Activated naive CD8-positive, alpha-beta T cell treated with anti-CD3 and anti-CD28 coated beads, Interleukin-2, amount 10 ng/mL, durations not matched to agents 7 days and 5 days (primary cell): Measurements from ENCODE around the gene PCDHGA1. TPM values are rescaled to one million over a fixed set of nuclear protein-coding genes. Genes with fewer than 3 reads are reported as not detected.
A peak's percentile ranks its signal among the peaks of the same experiment; 100 is the strongest.

Experiments used
- ATAC-seq: fragments of 150-1000 bp; cut with Tn5 transposase; one replicate; pipeline ENCODE4 v1.10.0; 2021; ENCODE audit warnings: low read depth, moderate library complexity
- POLR2A ChIA-PET: fragments of 350-600 bp; sonication (Branson Sonifier 250); formaldehyde crosslinking; loops from one replicate; lab custom pipeline; 2021; ENCODE audit warnings: antibody characterized with exemption; lab: Charles Lee
- DNase-seq: peaks from one replicate; pipeline ENCODE4 v3.0.0; 2021
- H3K27ac Mint-ChIP-seq: one replicate; pipeline ENCODE4 v1.8.0; 2022; ENCODE audit warnings: mild to moderate bottlenecking, mixed read lengths
- H3K27me3 Mint-ChIP-seq: one replicate; pipeline ENCODE4 v1.8.0; 2022; ENCODE audit warnings: mild to moderate bottlenecking, moderate library complexity, mixed read lengths
- H3K36me3 Mint-ChIP-seq: one replicate; pipeline ENCODE4 v1.8.0; 2021; ENCODE audit warnings: mild to moderate bottlenecking, mixed read lengths
- H3K4me1 Mint-ChIP-seq: one replicate; pipeline ENCODE4 v1.8.0; 2021; ENCODE audit warnings: mixed read lengths
- H3K4me3 Mint-ChIP-seq: one replicate; pipeline ENCODE4 v1.8.0; 2022; ENCODE audit warnings: mild to moderate bottlenecking, moderate library complexity, mixed read lengths
- H3K9me3 Mint-ChIP-seq: one replicate; pipeline ENCODE4 v1.8.0; 2021; ENCODE audit warnings: mixed read lengths
- total RNA-seq, 2 experiments: library from RNA; stranded (reverse); gene quantifications; one replicate each; pipeline ENCODE4 v1.2.3, GENCODE V29; 2021

Gene PCDHGA1
- total RNA-seq, 2 experiments from 2014 or later = 0.11 to 0.31 TPM

DNA sequence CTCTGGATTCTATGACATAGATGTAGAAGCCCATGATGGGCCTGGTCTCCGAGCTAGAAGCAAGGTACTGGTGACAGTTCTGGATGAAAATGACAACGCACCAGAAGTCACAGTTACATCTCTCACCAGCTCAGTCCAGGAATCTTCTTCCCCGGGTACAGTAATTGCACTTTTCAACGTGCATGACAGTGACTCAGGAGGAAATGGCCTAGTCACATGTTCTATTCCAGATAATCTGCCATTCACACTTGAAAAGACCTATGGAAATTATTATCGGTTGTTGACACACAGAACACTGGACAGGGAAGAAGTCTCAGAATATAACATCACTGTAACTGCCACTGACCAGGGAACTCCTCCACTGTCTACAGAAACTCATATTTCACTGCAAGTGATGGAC lies 25.8 kb downstream of the PCDHGA1 start:
- POLR2A ChIA-PET = no interaction called here
- no peak overlapping the region for H3K27ac Mint-ChIP-seq
- H3K36me3 Mint-ChIP-seq = peaks cover 4% of the 10 kb centered on the region
- peaks cover 1% of the 10 kb centered on the region for H3K4me1 Mint-ChIP-seq
- ATAC-seq = no peak
- DNase-seq = no peak
- H3K9me3 Mint-ChIP-seq = peaks cover 19% of the 10 kb centered on the region
- H3K27me3 Mint-ChIP-seq = peaks cover 49% of the 10 kb centered on the region
- no peak overlapping the region for H3K4me3 Mint-ChIP-seq

DNA sequence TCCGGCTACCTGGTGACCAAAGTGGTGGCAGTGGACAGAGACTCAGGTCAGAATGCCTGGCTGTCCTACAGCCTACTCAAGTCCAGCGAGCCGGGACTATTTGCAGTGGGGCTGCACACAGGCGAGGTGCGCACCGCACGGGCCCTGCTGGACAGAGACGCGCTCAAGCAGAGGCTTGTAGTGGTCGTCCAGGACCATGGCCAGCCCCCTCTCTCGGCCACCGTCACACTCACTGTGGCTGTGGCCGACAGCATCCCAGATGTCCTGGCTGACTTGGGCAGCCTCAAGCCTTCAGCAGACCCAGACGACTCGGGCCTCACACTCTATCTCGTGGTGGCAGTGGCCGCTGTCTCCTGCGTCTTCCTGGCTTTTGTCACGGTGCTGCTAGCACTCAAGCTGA lies 26.6 kb downstream of the PCDHGA1 start:
- H3K4me3 Mint-ChIP-seq = no peak overlapping the region

DNA sequence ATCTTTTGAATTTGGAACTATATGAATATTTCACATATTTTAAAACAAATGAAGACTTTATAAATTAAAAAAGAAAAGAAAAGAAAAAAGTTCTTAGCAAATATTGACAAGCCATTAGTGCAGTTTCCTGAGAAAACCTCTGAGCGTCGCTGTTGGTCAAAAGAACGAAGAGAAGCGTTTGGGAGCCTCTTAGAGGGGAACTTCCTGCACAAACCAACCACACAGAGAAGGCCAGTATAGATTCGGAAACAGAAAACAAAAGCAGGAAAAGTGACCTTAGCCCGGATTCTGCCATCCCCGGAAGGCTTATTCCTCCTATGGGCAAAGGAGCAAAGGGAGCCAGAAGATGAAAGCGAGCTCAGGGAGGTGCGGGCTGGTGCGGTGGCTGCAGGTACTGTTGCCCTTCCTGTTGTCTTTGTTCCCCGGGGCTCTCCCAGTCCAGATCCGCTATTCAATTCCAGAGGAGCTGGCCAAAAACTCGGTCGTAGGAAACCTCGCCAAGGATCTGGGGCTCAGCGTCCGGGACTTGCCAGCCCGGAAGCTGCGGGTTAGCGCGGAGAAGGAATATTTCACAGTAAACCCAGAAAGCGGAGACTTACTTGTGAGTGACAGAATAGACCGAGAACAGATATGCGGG lies 29.6 kb downstream of the PCDHGA1 start, which contains the start of gene PCDHGB2:
Gene PCDHGB2 (plus strand): TSS at position 205 of the 637 bp plus-strand sequence. CDS start 142 bp downstream, at position 347.
- Mint-ChIP-seq H3K9me3 (peaks cover 28% of the 10 kb centered on the region), H3K4me1 (peaks cover 1% of the 10 kb centered on the region), H3K4me3 (peak within 1 kb of the TSS; percentile 83), H3K27ac (peak within 1 kb of the TSS; percentile 51), H3K27me3 (peaks cover 59% of the 10 kb centered on the region), H3K36me3 (peaks cover 11% of the 10 kb centered on the region)
- POLR2A ChIA-PET = no interaction called here
- no peak for ATAC-seq
- DNase-seq = no peak

More for the DNA sequence above, 26.6 kb downstream of the PCDHGA1 start:
- no peak overlapping the region for H3K27ac Mint-ChIP-seq
- H3K36me3 Mint-ChIP-seq = peaks cover 7% of the 10 kb centered on the region
- peaks cover 1% of the 10 kb centered on the region for H3K4me1 Mint-ChIP-seq
- DNase-seq = no peak
- H3K27me3 Mint-ChIP-seq = peaks cover 53% of the 10 kb centered on the region
- POLR2A ChIA-PET = no interaction called here
- peaks cover 22% of the 10 kb centered on the region for H3K9me3 Mint-ChIP-seq
- ATAC-seq = no peak

DNA sequence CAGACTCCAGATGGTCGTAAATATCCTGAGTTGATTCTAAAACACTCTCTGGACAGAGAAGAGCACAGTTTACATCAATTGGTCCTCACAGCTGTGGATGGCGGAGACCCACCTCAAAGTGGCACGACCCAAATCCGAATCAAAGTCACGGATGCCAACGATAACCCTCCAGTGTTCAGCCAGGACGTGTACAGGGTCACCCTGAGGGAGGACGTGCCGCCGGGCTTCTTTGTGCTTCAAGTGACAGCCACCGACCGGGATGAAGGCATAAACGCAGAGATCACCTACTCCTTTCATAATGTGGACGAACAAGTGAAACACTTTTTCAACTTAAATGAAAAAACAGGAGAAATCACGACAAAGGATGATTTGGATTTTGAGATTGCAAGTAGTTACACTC lies 30.4 kb downstream of the PCDHGA1 start:
- no peak overlapping the region for H3K27ac Mint-ChIP-seq
- H3K27me3 Mint-ChIP-seq = peaks cover 64% of the 10 kb centered on the region
- POLR2A ChIA-PET = no interaction called here
- peaks cover 34% of the 10 kb centered on the region for H3K9me3 Mint-ChIP-seq
- ATAC-seq (no peak), DNase-seq (no peak)
- peaks cover 16% of the 10 kb centered on the region for H3K36me3 Mint-ChIP-seq
- no peak overlapping the region for H3K4me3 Mint-ChIP-seq
- peaks cover 1% of the 10 kb centered on the region for H3K4me1 Mint-ChIP-seq

GRCh38 chr5:141362719-141363118 lies 32.4 kb downstream of the PCDHGA1 start:
- peaks cover 28% of the 10 kb centered on the region for H3K9me3 Mint-ChIP-seq
- H3K4me1 Mint-ChIP-seq = peaks cover 1% of the 10 kb centered on the region
- no peak for DNase-seq
- peaks cover 18% of the 10 kb centered on the region for H3K36me3 Mint-ChIP-seq
- no peak overlapping the region for H3K4me3 Mint-ChIP-seq
- peaks cover 65% of the 10 kb centered on the region for H3K27me3 Mint-ChIP-seq
- POLR2A ChIA-PET = no interaction called here
- no peak for ATAC-seq
- no peak overlapping the region for H3K27ac Mint-ChIP-seq

DNA sequence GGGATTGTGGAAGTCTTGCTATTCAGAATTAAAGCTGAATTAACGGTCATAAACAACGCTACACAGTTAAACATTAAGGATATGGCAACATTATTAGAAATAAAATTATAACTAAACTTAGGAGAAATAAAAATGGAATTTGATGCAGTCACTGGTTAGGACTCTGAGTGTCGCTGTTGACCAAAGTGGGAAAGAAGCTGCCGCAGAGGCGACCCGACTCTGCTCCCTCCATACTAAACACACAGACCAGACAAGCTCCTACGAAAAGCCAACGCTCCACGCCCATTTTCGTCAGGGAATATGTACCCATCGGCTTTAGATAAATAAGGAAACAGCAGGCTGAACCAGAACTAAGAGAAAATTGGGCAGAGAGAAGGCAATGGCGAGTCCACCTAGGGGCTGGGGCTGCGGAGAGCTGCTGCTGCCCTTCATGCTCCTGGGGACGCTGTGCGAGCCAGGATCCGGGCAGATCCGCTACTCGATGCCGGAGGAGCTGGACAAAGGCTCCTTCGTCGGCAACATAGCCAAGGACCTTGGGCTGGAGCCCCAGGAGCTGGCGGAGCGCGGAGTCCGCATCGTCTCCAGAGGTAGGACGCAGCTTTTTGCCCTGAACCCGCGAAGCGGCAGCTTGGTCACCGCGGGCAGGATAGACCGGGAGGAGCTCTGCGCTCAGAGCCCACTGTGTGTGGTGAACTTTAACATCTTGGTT lies 33.8 kb downstream of the PCDHGA1 start, which contains the start of gene PCDHGA5:
Gene PCDHGA5 (plus strand): TSS at position 211 of the 709 bp plus-strand sequence. CDS start 169 bp downstream, at position 380.
- Mint-ChIP-seq H3K4me1 (peaks cover 1% of the 10 kb centered on the region), H3K27ac (peak within 1 kb of the TSS; percentile 34), H3K9me3 (peaks cover 28% of the 10 kb centered on the region), H3K27me3 (peaks cover 63% of the 10 kb centered on the region), H3K36me3 (peaks cover 18% of the 10 kb centered on the region), H3K4me3 (no peak within 1 kb of the TSS)
- ATAC-seq (no peak), DNase-seq (no peak)
- POLR2A ChIA-PET = no interaction called here

GRCh38 chr5:141366016-141366896 lies 35.9 kb downstream of the PCDHGA1 start:
- peaks cover 22% of the 10 kb centered on the region for H3K9me3 Mint-ChIP-seq
- peaks cover 64% of the 10 kb centered on the region for H3K27me3 Mint-ChIP-seq
- H3K4me3 Mint-ChIP-seq = no peak overlapping the region
- DNase-seq = no peak
- H3K4me1 Mint-ChIP-seq = peaks cover 4% of the 10 kb centered on the region
- no peak overlapping the region for H3K27ac Mint-ChIP-seq
- POLR2A ChIA-PET = no interaction called here
- peaks cover 15% of the 10 kb centered on the region for H3K36me3 Mint-ChIP-seq
- no peak for ATAC-seq

DNA sequence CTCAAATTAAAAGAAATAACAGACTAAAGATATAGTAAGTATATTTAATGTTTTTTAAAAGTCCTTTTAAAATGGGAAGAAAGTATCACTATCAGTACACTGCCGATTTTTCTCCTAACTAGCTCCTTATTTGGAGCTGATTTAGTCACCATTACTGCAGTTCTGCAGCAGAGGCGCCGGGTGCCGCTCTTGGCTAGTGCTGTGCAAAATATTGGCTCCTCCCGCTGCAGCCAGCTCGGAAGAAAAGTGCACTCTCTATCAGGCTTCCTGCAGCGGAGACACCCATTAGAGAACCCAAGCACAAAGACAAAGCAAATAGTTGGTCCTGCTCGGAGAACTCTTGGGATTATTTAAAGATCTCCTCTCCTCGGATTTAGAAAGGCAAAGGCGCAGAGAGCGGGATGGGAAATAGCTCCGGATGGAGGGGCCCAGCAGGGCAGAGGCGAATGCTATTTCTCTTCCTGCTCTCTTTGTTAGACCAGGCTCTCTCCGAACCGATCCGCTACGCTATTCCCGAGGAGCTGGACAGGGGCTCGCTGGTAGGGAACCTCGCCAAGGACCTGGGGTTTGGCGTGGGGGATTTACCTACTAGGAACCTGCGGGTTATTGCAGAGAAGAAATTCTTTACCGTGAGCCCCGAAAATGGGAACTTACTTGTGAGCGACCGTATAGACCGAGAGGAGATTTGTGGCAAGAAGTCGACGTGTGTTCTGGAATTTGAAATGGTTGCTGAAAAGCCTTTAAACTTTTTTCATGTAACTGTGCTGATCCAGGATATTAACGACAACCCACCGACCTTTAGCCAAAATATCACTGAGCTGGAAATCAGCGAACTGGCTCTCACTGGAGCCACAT lies 39.9 kb downstream of the PCDHGA1 start, which contains the start of gene PCDHGB3:
Gene PCDHGB3 (plus strand): TSS at position 249 of the 855 bp plus-strand sequence. CDS start 153 bp downstream, at position 402.
- Mint-ChIP-seq H3K27me3 (peaks cover 49% of the 10 kb centered on the region), H3K36me3 (peaks cover 5% of the 10 kb centered on the region), H3K9me3 (peaks cover 24% of the 10 kb centered on the region), H3K27ac (no peak within 1 kb of the TSS), H3K4me1 (peaks cover 4% of the 10 kb centered on the region), H3K4me3 (peak within 1 kb of the TSS; percentile 59)
- POLR2A ChIA-PET = interaction anchor here (0.6 kb wide), 1 partner anchor 17 kb away, joined by 3 read pairs; no protein-coding TSS in a partner anchor
- DNase-seq (peak; percentile 27), ATAC-seq (peak; percentile 60)

- H3K27me3 Mint-ChIP-seq = peaks cover 42% of the 10 kb centered on the region
- POLR2A ChIA-PET = no interaction called here
These were observed 41.5 kb downstream of the PCDHGA1 start for GRCh38 chr5:141371572-141372475.

GRCh38 chr5:141373673-141374317 lies 43.5 kb downstream of the PCDHGA1 start, which contains the start of gene PCDHGA6:
PCDHGA6 (plus strand) TSS chr5:141373891; CDS start chr5:141374084, 193 bp downstream.
- Mint-ChIP-seq H3K9me3 (peaks cover 28% of the 10 kb centered on the region), H3K27me3 (peaks cover 39% of the 10 kb centered on the region), H3K4me1 (peaks cover 4% of the 10 kb centered on the region), H3K4me3 (peak within 1 kb of the TSS; percentile 39), H3K27ac (no peak within 1 kb of the TSS), H3K36me3 (no peaks in the 10 kb centered on the region)
- POLR2A ChIA-PET = interaction anchor here (0.9 kb wide), 1 partner anchor 53 kb away, joined by 3 read pairs; the partner anchor contains the start of gene TAF7
- no peak for ATAC-seq
- DNase-seq = no peak

More at GRCh38 chr5:141371572-141372475, 41.5 kb downstream of the PCDHGA1 start:
- H3K27ac Mint-ChIP-seq = no peak overlapping the region
- peaks cover 4% of the 10 kb centered on the region for H3K4me1 Mint-ChIP-seq
- H3K4me3 Mint-ChIP-seq = no peak overlapping the region
- DNase-seq (no peak), ATAC-seq (no peak)
- H3K36me3 Mint-ChIP-seq = no peaks in the 10 kb centered on the region
- H3K9me3 Mint-ChIP-seq = peaks cover 26% of the 10 kb centered on the region

GRCh38 chr5:141374627-141375026 lies 44.3 kb downstream of the PCDHGA1 start:
- H3K9me3 Mint-ChIP-seq = peaks cover 29% of the 10 kb centered on the region
- no peak overlapping the region for H3K27ac Mint-ChIP-seq
- no peak for ATAC-seq
- no peaks in the 10 kb centered on the region for H3K36me3 Mint-ChIP-seq
- no peak for DNase-seq
- peaks cover 4% of the 10 kb centered on the region for H3K4me1 Mint-ChIP-seq
- peaks cover 35% of the 10 kb centered on the region for H3K27me3 Mint-ChIP-seq
- POLR2A ChIA-PET = no interaction called here
- no peak overlapping the region for H3K4me3 Mint-ChIP-seq
